K562 (cell line): ENCODE measurements around the gene MADCAM1. TPM values are rescaled to one million over a fixed set of nuclear protein-coding genes. Genes with fewer than 3 reads are reported as not detected.

Experiments used
- HSF4 ChIP-seq: fragments of 250-450 bp; sonication (Bioruptor Pico); IDR thresholded peaks from 2 replicates; pipeline ENCODE4 v2.1.2; 2022; ENCODE audit warnings: mild to moderate bottlenecking, moderate library complexity, borderline replicate concordance
- JUND ChIP-seq, 2 experiments: IDR thresholded peaks; 2 replicates in 1 of 2; 3 replicates in 1 of 2; pipeline ENCODE4 v1.6.1; 2011; ENCODE audit warnings: borderline replicate concordance in 2 of 2, low read depth in 2 of 2, low read length in 2 of 2, improper control_type of control experiment in 1 of 2, missing biosample characterization in 1 of 2, missing genetic modification characterization in 1 of 2, missing genetic modification reagents in 1 of 2
- MAFG ChIP-seq: fragments of 450-650 bp; conservative IDR thresholded peaks from 2 replicates; pipeline ENCODE4 v1.6.1; 2016; ENCODE audit warnings: missing genetic modification characterization, missing compliant biosample characterization
- MCM3 ChIP-seq: fragments of 450-650 bp; IDR thresholded peaks from 2 replicates; pipeline ENCODE4 v1.6.1; 2016
- MEF2D ChIP-seq: conservative IDR thresholded peaks from 2 replicates; pipeline ENCODE4 v1.6.1; 2016; ENCODE audit warnings: low read depth, missing genetic modification characterization, missing compliant biosample characterization
- NCOA1 ChIP-seq: fragments of 450-650 bp; IDR thresholded peaks from 2 replicates; pipeline ENCODE4 v1.6.1; 2016; ENCODE audit warnings: low read depth
- NR2C2 ChIP-seq, 2 experiments: fragments of 200-800 bp in 1 of 2; sonication (Bioruptor generic) in 1 of 2; sonication (generic) in 1 of 2; formaldehyde crosslinking in 1 of 2; IDR thresholded peaks; 2 replicates each; pipeline versions ENCODE4 v1.6.1 to v1.8.0; 2016 to 2022; ENCODE audit warnings: mild to moderate bottlenecking in 1 of 2, missing compliant biosample characterization in 1 of 2, missing genetic modification characterization in 1 of 2, missing genetic modification reagents in 1 of 2
- PHF8 ChIP-seq: fragments of 200-600 bp; sonication (generic); IDR thresholded peaks from 2 replicates; pipeline ENCODE4 v1.6.1; 2012; ENCODE audit warnings: mixed run types, mild to moderate bottlenecking, inconsistent platforms, low read length, moderate library complexity, borderline replicate concordance
- SIRT6 ChIP-seq: IDR thresholded peaks from one replicate; pipeline ENCODE4 v1.6.1; 2012; ENCODE audit warnings: low read depth, mild to moderate bottlenecking, control low read depth, inconsistent platforms, low read length, moderate library complexity
- SP1 ChIP-seq: sonication (generic); formaldehyde crosslinking; IDR thresholded peaks from 2 replicates; pipeline ENCODE4 v1.8.1; 2022; ENCODE audit warnings: mild to moderate bottlenecking, missing genetic modification reagents
- STAT5B ChIP-seq: fragments of 250-450 bp; sonication (Bioruptor Pico); IDR thresholded peaks from 2 replicates; pipeline ENCODE4 v1.8.0; 2021; ENCODE audit warnings: mild to moderate bottlenecking, inconsistent platforms
- ZFP30 ChIP-seq: fragments of 250-450 bp; sonication (Bioruptor Pico); IDR thresholded peaks from 2 replicates; pipeline ENCODE4 v1.8.0; 2022; ENCODE audit warnings: moderate library complexity, mild to moderate bottlenecking, inconsistent platforms, borderline replicate concordance
- ZFX ChIP-seq: sonication (generic); formaldehyde crosslinking; IDR thresholded peaks from 2 replicates; pipeline ENCODE4 v1.8.0; 2022; ENCODE audit warnings: mild to moderate bottlenecking, missing genetic modification reagents, moderate library complexity
- ZNF23 ChIP-seq: fragments of 250-450 bp; sonication (Bioruptor Pico); IDR thresholded peaks from 2 replicates; pipeline ENCODE4 v1.4.0; 2020; ENCODE audit warnings: mild to moderate bottlenecking
- ZNF445 ChIP-seq: fragments of 250-450 bp; sonication (Bioruptor Pico); IDR thresholded peaks from 2 replicates; pipeline ENCODE4 v1.4.0; 2020; ENCODE audit warnings: low read depth, mild to moderate bottlenecking, moderate library complexity
- ZNF695 ChIP-seq: fragments of 450-650 bp; formaldehyde crosslinking; IDR thresholded peaks from 2 replicates; pipeline ENCODE4 v1.4.0; 2020; ENCODE audit warnings: mild to moderate bottlenecking, moderate library complexity
- polyA plus RNA-seq, 8 experiments: library from polyadenylated mRNA; depleted of rRNA in 4 of 8; stranded (reverse) in 5 of 8; unstranded in 3 of 8; fragments of >200 nt; fragmentation: Nextera tagmentation in 2 of 8; fragmentation: Illumina TruSeq in 1 of 8; extraction: Ambion mirVana in 2 of 8; extraction: Trizol in 1 of 8; gene quantifications; 2 replicates each; pipeline versions ENCODE4 v1.2.1 to v1.2.3, GENCODE V29; 2011 to 2014; ENCODE audit warnings: inconsistent platforms in 1 of 8, missing spikeins in 1 of 8
- total RNA-seq, 7 experiments: library from RNA; depleted of rRNA in 6 of 7; stranded (reverse); fragments of >200 nt in 6 of 7; fragmentation: Illumina TruSeq in 2 of 7; extraction: Trizol in 2 of 7; gene quantifications; 2 replicates each; pipeline versions ENCODE4 v1.2.1 to v1.2.3, GENCODE V29; 2011 to 2021; ENCODE audit warnings: low replicate concordance in 1 of 7
- TF ChIP-seq, protein P1 (sequence below), 2 experiments: IDR thresholded peaks; 2 replicates each; pipeline ENCODE4 v1.6.1; 2012; ENCODE audit warnings: improper control_type of control experiment in 2 of 2, low read depth in 2 of 2, low read length in 2 of 2, borderline replicate concordance in 1 of 2
- TF ChIP-seq, protein P2 (sequence below): sonication (generic); formaldehyde crosslinking; IDR thresholded peaks from 2 replicates; pipeline ENCODE4 v1.8.0; 2022; ENCODE audit warnings: mild to moderate bottlenecking, missing genetic modification reagents, borderline replicate concordance
- TF ChIP-seq, protein P3 (sequence below): sonication (generic); formaldehyde crosslinking; IDR thresholded peaks from 2 replicates; pipeline ENCODE4 v1.8.1; 2023; ENCODE audit warnings: mild to moderate bottlenecking, missing genetic modification reagents

Gene MADCAM1
- total and polyA plus RNA-seq, 9 of the 15 experiments (the other 6 are each of a cell fraction or from before 2014, with no cell fraction given) = 0.09 to 0.36 (median 0.09) TPM; not detected in 6

DNA sequence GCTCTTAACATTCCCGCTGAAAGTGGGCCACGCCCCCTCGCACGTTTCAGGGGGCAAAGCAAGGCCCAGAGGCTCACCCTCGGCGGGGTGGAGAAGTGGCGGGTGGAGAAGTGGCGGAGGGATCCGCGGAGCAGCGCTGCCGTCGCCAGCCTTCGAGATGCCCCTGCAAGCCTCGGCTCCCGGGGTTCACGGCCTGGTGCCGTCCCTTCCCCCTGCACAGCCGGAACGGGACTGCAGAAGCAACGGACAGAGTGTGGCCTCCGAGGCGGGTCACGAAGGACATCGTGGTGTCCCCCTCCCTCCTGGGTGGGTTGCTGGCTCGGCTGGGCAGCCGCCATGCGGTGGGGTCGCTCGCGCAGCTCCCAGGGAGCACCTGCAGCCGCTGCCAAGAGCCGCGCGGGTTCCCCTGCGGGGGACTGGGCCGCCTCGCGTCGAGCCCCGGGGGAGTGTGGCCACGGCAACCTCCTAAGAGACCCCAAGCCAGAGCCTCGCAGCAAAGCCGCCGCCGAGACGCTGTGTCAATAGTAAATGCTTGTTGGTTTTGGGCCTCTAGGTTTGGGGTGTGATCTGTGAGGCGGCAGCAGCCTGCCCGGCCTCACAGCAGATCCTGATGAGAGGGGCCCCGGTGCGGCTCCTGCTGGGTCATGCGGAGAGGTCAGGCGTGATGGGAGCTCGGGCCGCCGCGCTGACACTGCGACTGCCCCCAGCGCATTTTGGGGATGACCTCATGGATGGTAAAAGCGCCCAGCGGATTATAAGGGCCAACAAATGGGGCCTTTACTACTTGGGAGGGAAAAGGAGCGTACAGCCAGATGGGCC is 16.5 kb downstream of the MADCAM1 start (continued):
- TF ChIP-seq, protein P1, sequence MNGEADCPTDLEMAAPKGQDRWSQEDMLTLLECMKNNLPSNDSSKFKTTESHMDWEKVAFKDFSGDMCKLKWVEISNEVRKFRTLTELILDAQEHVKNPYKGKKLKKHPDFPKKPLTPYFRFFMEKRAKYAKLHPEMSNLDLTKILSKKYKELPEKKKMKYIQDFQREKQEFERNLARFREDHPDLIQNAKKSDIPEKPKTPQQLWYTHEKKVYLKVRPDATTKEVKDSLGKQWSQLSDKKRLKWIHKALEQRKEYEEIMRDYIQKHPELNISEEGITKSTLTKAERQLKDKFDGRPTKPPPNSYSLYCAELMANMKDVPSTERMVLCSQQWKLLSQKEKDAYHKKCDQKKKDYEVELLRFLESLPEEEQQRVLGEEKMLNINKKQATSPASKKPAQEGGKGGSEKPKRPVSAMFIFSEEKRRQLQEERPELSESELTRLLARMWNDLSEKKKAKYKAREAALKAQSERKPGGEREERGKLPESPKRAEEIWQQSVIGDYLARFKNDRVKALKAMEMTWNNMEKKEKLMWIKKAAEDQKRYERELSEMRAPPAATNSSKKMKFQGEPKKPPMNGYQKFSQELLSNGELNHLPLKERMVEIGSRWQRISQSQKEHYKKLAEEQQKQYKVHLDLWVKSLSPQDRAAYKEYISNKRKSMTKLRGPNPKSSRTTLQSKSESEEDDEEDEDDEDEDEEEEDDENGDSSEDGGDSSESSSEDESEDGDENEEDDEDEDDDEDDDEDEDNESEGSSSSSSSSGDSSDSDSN (IDR thresholded peaks at IDR 0.05; ENCODE audit: borderline replicate concordance in 1 of 2, low read depth in 2 of 2, low read length in 2 of 2) = no peak
- TF ChIP-seq SIRT6 (no peak), HSF4 (CRISPR knock-in tag) (no peak), ZFX (CRISPR knock-in tag) (peak; percentile 66; the same call in 1 of the 2 replicates), NR2C2 (CRISPR knock-in tag; IDR thresholded peaks at IDR 0.05) (0 out of 2 replicates have a peak, but pooled peaks have one; percentile 14), NR2C2 (tag; IDR thresholded peaks at IDR 0.05) (peak; percentile 67; the same call in 1 of the 2 replicates), JUND (IDR thresholded peaks at IDR 0.05; ENCODE audit: borderline replicate concordance, low read depth, low read length) (peak; percentile 48), JUND (tag; IDR thresholded peaks at IDR 0.05; ENCODE audit: borderline replicate concordance, low read depth, low read length) (no peak), ZNF695 (CRISPR knock-in tag) (no peak), ZNF23 (CRISPR knock-in tag) (no peak), SP1 (no peak), MEF2D (tag) (no peak), NCOA1 (no peak), MCM3 (no peak), ZFP30 (CRISPR knock-in tag) (no peak), STAT5B (CRISPR knock-in tag) (no peak), ZNF445 (CRISPR knock-in tag) (no peak), PHF8 (no peak), MAFG (tag) (no peak)
- TF ChIP-seq, protein P2, sequence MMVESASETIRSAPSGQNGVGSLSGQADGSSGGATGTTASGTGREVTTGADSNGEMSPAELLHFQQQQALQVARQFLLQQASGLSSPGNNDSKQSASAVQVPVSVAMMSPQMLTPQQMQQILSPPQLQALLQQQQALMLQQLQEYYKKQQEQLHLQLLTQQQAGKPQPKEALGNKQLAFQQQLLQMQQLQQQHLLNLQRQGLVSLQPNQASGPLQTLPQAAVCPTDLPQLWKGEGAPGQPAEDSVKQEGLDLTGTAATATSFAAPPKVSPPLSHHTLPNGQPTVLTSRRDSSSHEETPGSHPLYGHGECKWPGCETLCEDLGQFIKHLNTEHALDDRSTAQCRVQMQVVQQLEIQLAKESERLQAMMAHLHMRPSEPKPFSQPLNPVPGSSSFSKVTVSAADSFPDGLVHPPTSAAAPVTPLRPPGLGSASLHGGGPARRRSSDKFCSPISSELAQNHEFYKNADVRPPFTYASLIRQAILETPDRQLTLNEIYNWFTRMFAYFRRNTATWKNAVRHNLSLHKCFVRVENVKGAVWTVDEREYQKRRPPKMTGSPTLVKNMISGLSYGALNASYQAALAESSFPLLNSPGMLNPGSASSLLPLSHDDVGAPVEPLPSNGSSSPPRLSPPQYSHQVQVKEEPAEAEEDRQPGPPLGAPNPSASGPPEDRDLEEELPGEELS = 0 out of 2 replicates have a peak, but pooled peaks have one; percentile 63
- TF ChIP-seq, protein P3, sequence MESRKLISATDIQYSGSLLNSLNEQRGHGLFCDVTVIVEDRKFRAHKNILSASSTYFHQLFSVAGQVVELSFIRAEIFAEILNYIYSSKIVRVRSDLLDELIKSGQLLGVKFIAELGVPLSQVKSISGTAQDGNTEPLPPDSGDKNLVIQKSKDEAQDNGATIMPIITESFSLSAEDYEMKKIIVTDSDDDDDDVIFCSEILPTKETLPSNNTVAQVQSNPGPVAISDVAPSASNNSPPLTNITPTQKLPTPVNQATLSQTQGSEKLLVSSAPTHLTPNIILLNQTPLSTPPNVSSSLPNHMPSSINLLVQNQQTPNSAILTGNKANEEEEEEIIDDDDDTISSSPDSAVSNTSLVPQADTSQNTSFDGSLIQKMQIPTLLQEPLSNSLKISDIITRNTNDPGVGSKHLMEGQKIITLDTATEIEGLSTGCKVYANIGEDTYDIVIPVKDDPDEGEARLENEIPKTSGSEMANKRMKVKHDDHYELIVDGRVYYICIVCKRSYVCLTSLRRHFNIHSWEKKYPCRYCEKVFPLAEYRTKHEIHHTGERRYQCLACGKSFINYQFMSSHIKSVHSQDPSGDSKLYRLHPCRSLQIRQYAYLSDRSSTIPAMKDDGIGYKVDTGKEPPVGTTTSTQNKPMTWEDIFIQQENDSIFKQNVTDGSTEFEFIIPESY (CRISPR knock-in tag) = peak; percentile 98
